HEK293 (cell line): ENCODE measurements around the gene B4GAT1.

Experiments
- KLF16 ChIP-seq: fragments of 450-650 bp; formaldehyde crosslinking; IDR thresholded peaks from 2 replicates; pipeline ENCODE4 v1.5.1; 2017; ENCODE audit warnings: missing biosample characterization, missing genetic modification characterization
- OVOL3 ChIP-seq: fragments of 450-650 bp; formaldehyde crosslinking; IDR thresholded peaks from 2 replicates; pipeline ENCODE4 v1.5.1; 2016; ENCODE audit warnings: missing biosample characterization, missing genetic modification characterization
- PBX3 ChIP-seq: sonication (generic); formaldehyde crosslinking; IDR thresholded peaks from 2 replicates; pipeline ENCODE4 v1.8.1; 2022; ENCODE audit warnings: mild to moderate bottlenecking, moderate library complexity, missing genetic modification reagents
- PRDM4 ChIP-seq: fragments of 450-650 bp; formaldehyde crosslinking; IDR thresholded peaks from 2 replicates; pipeline ENCODE4 v1.5.1; 2017; ENCODE audit warnings: missing biosample characterization, missing genetic modification characterization
- SCRT1 ChIP-seq: fragments of 450-650 bp; formaldehyde crosslinking; IDR thresholded peaks from 2 replicates; pipeline ENCODE4 v1.5.1; 2016; ENCODE audit warnings: missing biosample characterization, missing genetic modification characterization, borderline replicate concordance
- SCRT2 ChIP-seq: fragments of 450-650 bp; formaldehyde crosslinking; IDR thresholded peaks from 2 replicates; pipeline ENCODE4 v1.5.1; 2016; ENCODE audit warnings: missing biosample characterization, missing genetic modification characterization
- SETDB1 ChIP-seq: IDR thresholded peaks from one replicate; pipeline ENCODE4 v1.6.1; 2017; ENCODE audit warnings: mild to moderate bottlenecking, low read length, moderate library complexity, mixed read lengths; ENCODE audit not compliant: insufficient read length
- TRIM28 ChIP-seq: IDR thresholded peaks from 2 replicates; pipeline ENCODE4 v1.6.1; 2011; ENCODE audit warnings: low read length, control low read depth, borderline replicate concordance
- WT1 ChIP-seq: fragments of 450-650 bp; formaldehyde crosslinking; IDR thresholded peaks from 2 replicates; pipeline ENCODE4 v1.5.1; 2016; ENCODE audit warnings: missing biosample characterization, missing genetic modification characterization
- ZBTB6 ChIP-seq: fragments of 450-650 bp; formaldehyde crosslinking; IDR thresholded peaks from 2 replicates; pipeline ENCODE4 v1.5.1; 2017; ENCODE audit warnings: missing biosample characterization, missing genetic modification characterization
- ZFP41 ChIP-seq: fragments of 450-650 bp; formaldehyde crosslinking; IDR thresholded peaks from 2 replicates; pipeline ENCODE4 v1.5.1; 2016; ENCODE audit warnings: missing biosample characterization, missing genetic modification characterization, borderline replicate concordance
- ZNF121 ChIP-seq: fragments of 450-650 bp; formaldehyde crosslinking; IDR thresholded peaks from 2 replicates; pipeline ENCODE4 v1.5.1; 2016; ENCODE audit warnings: missing biosample characterization, missing genetic modification characterization
- ZNF132 ChIP-seq: fragments of 450-650 bp; formaldehyde crosslinking; IDR thresholded peaks from 2 replicates; pipeline ENCODE4 v1.5.1; 2017; ENCODE audit warnings: missing biosample characterization, missing genetic modification characterization, borderline replicate concordance
- ZNF157 ChIP-seq: fragments of 450-650 bp; formaldehyde crosslinking; IDR thresholded peaks from 2 replicates; pipeline ENCODE4 v1.5.1; 2016; ENCODE audit warnings: missing biosample characterization, missing genetic modification characterization
- ZNF280D ChIP-seq: fragments of 450-650 bp; formaldehyde crosslinking; IDR thresholded peaks from 2 replicates; pipeline ENCODE4 v1.5.1; 2016; ENCODE audit warnings: missing biosample characterization, missing genetic modification characterization
- ZNF292 ChIP-seq: fragments of 450-650 bp; formaldehyde crosslinking; IDR thresholded peaks from 2 replicates; pipeline ENCODE4 v1.5.1; 2016; ENCODE audit warnings: low read depth, missing biosample characterization, missing genetic modification characterization, borderline replicate concordance
- ZNF311 ChIP-seq: fragments of 450-650 bp; formaldehyde crosslinking; IDR thresholded peaks from 2 replicates; pipeline ENCODE4 v1.5.1; 2017; ENCODE audit warnings: missing biosample characterization, missing genetic modification characterization, borderline replicate concordance
- ZNF335 ChIP-seq: fragments of 450-650 bp; formaldehyde crosslinking; conservative IDR thresholded peaks from 2 replicates; pipeline ENCODE4 v1.5.1; 2016; ENCODE audit warnings: missing biosample characterization, missing genetic modification characterization
- ZNF48 ChIP-seq: fragments of 450-650 bp; formaldehyde crosslinking; IDR thresholded peaks from 2 replicates; pipeline ENCODE4 v1.5.1; 2016; ENCODE audit warnings: missing biosample characterization, missing genetic modification characterization
- ZNF514 ChIP-seq: fragments of 450-650 bp; formaldehyde crosslinking; IDR thresholded peaks from 2 replicates; pipeline ENCODE4 v1.5.1; 2016; ENCODE audit warnings: missing biosample characterization, missing genetic modification characterization
- ZNF521 ChIP-seq: fragments of 450-650 bp; formaldehyde crosslinking; IDR thresholded peaks from 2 replicates; pipeline ENCODE4 v1.5.1; 2017; ENCODE audit warnings: missing biosample characterization, mild to moderate bottlenecking, missing genetic modification characterization
- ZNF548 ChIP-seq: fragments of 450-650 bp; formaldehyde crosslinking; IDR thresholded peaks from 2 replicates; pipeline ENCODE4 v1.5.1; 2016; ENCODE audit warnings: missing biosample characterization, missing genetic modification characterization
- ZNF645 ChIP-seq: fragments of 450-650 bp; formaldehyde crosslinking; IDR thresholded peaks from 2 replicates; pipeline ENCODE4; 2016; ENCODE audit warnings: missing biosample characterization, missing genetic modification characterization
- ZNF704 ChIP-seq: fragments of 450-650 bp; formaldehyde crosslinking; IDR thresholded peaks from 2 replicates; pipeline ENCODE4 v1.5.1; 2016; ENCODE audit warnings: missing biosample characterization, missing genetic modification characterization
- ZSCAN30 ChIP-seq: fragments of 450-650 bp; IDR thresholded peaks from 2 replicates; pipeline ENCODE4 v1.5.1; 2018; ENCODE audit warnings: missing biosample characterization, mild to moderate bottlenecking, missing genetic modification characterization, moderate library complexity
- ZSCAN5A ChIP-seq: fragments of 450-650 bp; formaldehyde crosslinking; IDR thresholded peaks from 2 replicates; pipeline ENCODE4 v1.5.1; 2016; ENCODE audit warnings: missing biosample characterization, missing genetic modification characterization

Gene B4GAT1

GRCh38 chr11:66344550-66345315, 2.7 kb downstream of the B4GAT1 start, which contains the start of gene BRMS1 (continued):
- TF ChIP-seq PRDM4 (tag by site-specific recombination), result no peak
- 0 out of 2 replicates have a peak, but pooled peaks have one; percentile 42 for TF ChIP-seq OVOL3 (tag by site-specific recombination)
- no peak for TF ChIP-seq ZNF292
- TF ChIP-seq ZNF121 (tag by site-specific recombination), result no peak
- no peak for TF ChIP-seq KLF16 (tag by site-specific recombination)
- TF ChIP-seq SCRT1 (tag by site-specific recombination), result no peak
- no peak for TF ChIP-seq ZFP41 (tag by site-specific recombination)
- no peak for TF ChIP-seq ZNF311 (tag by site-specific recombination)
- TF ChIP-seq SETDB1, result no peak
- TF ChIP-seq ZNF48 (tag by site-specific recombination), result no peak
- TF ChIP-seq ZNF548 (tag by site-specific recombination), result no peak
- TF ChIP-seq ZBTB6, result no peak
- peak; percentile 64; the same call in 1 of the 2 replicates for TF ChIP-seq ZNF704 (tag by site-specific recombination)
- 0 out of 2 replicates have a peak, but pooled peaks have one; percentile 17 for TF ChIP-seq ZSCAN30 (tag by site-specific recombination)
- TF ChIP-seq PBX3 (CRISPR knock-in tag), result 0 out of 2 replicates have a peak, but pooled peaks have one; percentile 35
- no peak for TF ChIP-seq ZNF157 (tag by site-specific recombination)
- TF ChIP-seq SCRT2 (tag by site-specific recombination), result no peak
- TF ChIP-seq ZNF132 (tag by site-specific recombination), result no peak
- no peak for TF ChIP-seq ZNF514 (tag by site-specific recombination)
- no peak for TF ChIP-seq ZNF280D (tag by site-specific recombination)
- 0 out of 2 replicates have a peak, but pooled peaks have one; percentile 19 for TF ChIP-seq WT1 (tag by site-specific recombination)
- no peak for TF ChIP-seq ZNF645 (tag by site-specific recombination)
- no peak for TF ChIP-seq ZNF521 (tag by site-specific recombination)
- TF ChIP-seq ZNF335 (tag by site-specific recombination), result peak; percentile 97
- TF ChIP-seq TRIM28, result no peak
- no peak for TF ChIP-seq ZSCAN5A (tag by site-specific recombination)
